Measurements from ENCODE around the gene STARD3. TPM values are rescaled to one million over a fixed set of nuclear protein-coding genes. Genes with fewer than 3 reads are reported as not detected.
A peak's percentile ranks its signal among the peaks of the same experiment; 100 is the strongest.

Gene STARD3
- total RNA-seq, 1 experiment from 2014 or later, result 55.5 TPM

DNA sequence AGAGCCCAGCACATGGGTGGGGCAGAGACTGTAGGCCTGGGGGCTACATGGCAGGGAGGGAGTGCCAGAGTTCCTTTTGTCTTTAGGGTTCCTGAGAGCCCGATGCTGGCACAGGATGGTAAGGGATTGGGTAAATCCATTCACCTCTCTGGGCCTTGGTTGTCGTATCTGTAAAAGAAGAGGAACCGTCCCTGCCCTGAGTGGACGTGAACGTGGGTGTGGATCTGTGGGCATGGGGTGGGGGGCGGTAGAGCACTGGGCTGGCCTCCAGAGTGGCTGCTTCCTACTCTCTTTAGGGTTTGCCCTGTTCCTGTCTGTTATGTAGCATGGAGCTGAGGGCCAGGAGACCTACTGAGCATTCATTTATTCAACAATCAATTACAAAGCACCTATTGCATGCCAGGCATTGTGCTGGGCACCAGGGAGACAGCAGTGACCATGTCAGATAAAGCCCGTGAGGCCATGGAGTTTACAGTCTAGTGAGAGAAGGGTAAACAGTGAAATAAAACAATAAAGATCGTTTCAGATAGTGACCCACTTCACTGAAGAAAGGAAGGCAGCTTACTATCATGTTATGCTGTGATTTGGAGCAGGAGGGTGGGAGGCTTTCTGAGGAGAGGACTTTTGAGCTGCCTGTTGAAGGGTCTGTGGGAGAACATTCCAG, 15.1 kb downstream of the STARD3 start:
- Mint-ChIP-seq H3K4me3 (ENCODE audit: unreplicated experiment) (no peak overlapping the region), H3K27ac (ENCODE audit: unreplicated experiment) (peak overlapping the region; percentile 13), H3K27me3 (ENCODE audit: insufficient read depth, unreplicated experiment) (no peaks in the 10 kb centered on the region), H3K36me3 (ENCODE audit: insufficient read depth, unreplicated experiment) (peaks cover 19% of the 10 kb centered on the region), H3K9me3 (ENCODE audit: unreplicated experiment) (no peaks in the 10 kb centered on the region), H3K4me1 (ENCODE audit: low read depth, unreplicated experiment) (peaks cover 18% of the 10 kb centered on the region)
- POLR2A ChIA-PET, result no interaction called here
- BruUV-seq (replicated peaks), result no TSS peak
- no peak for DNase-seq
- intact Hi-C loops (cut with micrococcal nuclease; ENCODE audit: unreplicated experiment), result no loop called here
- TF ChIP-seq, protein P1, sequence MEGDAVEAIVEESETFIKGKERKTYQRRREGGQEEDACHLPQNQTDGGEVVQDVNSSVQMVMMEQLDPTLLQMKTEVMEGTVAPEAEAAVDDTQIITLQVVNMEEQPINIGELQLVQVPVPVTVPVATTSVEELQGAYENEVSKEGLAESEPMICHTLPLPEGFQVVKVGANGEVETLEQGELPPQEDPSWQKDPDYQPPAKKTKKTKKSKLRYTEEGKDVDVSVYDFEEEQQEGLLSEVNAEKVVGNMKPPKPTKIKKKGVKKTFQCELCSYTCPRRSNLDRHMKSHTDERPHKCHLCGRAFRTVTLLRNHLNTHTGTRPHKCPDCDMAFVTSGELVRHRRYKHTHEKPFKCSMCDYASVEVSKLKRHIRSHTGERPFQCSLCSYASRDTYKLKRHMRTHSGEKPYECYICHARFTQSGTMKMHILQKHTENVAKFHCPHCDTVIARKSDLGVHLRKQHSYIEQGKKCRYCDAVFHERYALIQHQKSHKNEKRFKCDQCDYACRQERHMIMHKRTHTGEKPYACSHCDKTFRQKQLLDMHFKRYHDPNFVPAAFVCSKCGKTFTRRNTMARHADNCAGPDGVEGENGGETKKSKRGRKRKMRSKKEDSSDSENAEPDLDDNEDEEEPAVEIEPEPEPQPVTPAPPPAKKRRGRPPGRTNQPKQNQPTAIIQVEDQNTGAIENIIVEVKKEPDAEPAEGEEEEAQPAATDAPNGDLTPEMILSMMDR (IDR thresholded peaks at IDR 0.05; ENCODE audit: insufficient read depth in 1 of 2, low read depth in 1 of 2, low read length in 1 of 2, severe bottlenecking in 1 of 2, unreplicated experiment in 1 of 2), result no peak
- Histone ChIP-seq H3K4me1 (peaks cover 19% of the 10 kb centered on the region), H3K27me3 (replicated peaks; ENCODE audit: control insufficient read depth, insufficient read depth, low read length) (no peaks in the 10 kb centered on the region), H3K36me3 (ENCODE audit: control insufficient read depth, insufficient read depth, low read length) (peaks cover 2% of the 10 kb centered on the region; the same call in 1 of the 2 replicates), H3K4me3 (ENCODE audit: low read depth, low read length) (no peak overlapping the region), H3K9me3 (no peaks in the 10 kb centered on the region)
- CTCF ChIA-PET, result interaction anchor here (0.7 to 3.6 kb wide), 8 partner anchors 14 to 78 kb away, joined by 3 to 22 read pairs (median 4); partner anchors contain the start of genes STARD3 and TCAP

- CTCF ChIA-PET, result interaction anchor here (0.6 to 3.6 kb wide), 12 partner anchors 13 to 112 kb away, joined by 3 to 22 read pairs (median 4); partner anchors contain the start of genes MIEN1, PNMT, STARD3 and TCAP
- TF ChIP-seq, protein P1 (IDR thresholded peaks at IDR 0.05; ENCODE audit: insufficient read depth in 1 of 2, low read depth in 1 of 2, low read length in 1 of 2, severe bottlenecking in 1 of 2, unreplicated experiment in 1 of 2), result no peak
- H3K27me3 ChIP-seq (replicated peaks; ENCODE audit: control insufficient read depth, insufficient read depth, low read length), result no peaks in the 10 kb centered on the region
- H3K4me1 ChIP-seq, result peaks cover 19% of the 10 kb centered on the region
- intact Hi-C loops (cut with micrococcal nuclease; ENCODE audit: unreplicated experiment), result no loop called here
- Mint-ChIP-seq H3K27ac (ENCODE audit: unreplicated experiment) (peak overlapping the region; percentile 13), H3K4me3 (ENCODE audit: unreplicated experiment) (no peak overlapping the region), H3K27me3 (ENCODE audit: insufficient read depth, unreplicated experiment) (no peaks in the 10 kb centered on the region), H3K9me3 (ENCODE audit: unreplicated experiment) (no peaks in the 10 kb centered on the region), H3K4me1 (ENCODE audit: low read depth, unreplicated experiment) (peaks cover 18% of the 10 kb centered on the region), H3K36me3 (ENCODE audit: insufficient read depth, unreplicated experiment) (peaks cover 19% of the 10 kb centered on the region)
- BruUV-seq (replicated peaks), result no TSS peak
- DNase-seq, result no peak
- H3K9me3 ChIP-seq, result no peaks in the 10 kb centered on the region
- H3K4me3 ChIP-seq (ENCODE audit: low read depth, low read length), result no peak overlapping the region
- H3K36me3 ChIP-seq (ENCODE audit: control insufficient read depth, insufficient read depth, low read length), result peaks cover 2% of the 10 kb centered on the region; the same call in 1 of the 2 replicates
- POLR2A ChIA-PET, result no interaction called here
These were observed 15.8 kb downstream of the STARD3 start for GRCh38 chr17:39652587-39653315.

DNA sequence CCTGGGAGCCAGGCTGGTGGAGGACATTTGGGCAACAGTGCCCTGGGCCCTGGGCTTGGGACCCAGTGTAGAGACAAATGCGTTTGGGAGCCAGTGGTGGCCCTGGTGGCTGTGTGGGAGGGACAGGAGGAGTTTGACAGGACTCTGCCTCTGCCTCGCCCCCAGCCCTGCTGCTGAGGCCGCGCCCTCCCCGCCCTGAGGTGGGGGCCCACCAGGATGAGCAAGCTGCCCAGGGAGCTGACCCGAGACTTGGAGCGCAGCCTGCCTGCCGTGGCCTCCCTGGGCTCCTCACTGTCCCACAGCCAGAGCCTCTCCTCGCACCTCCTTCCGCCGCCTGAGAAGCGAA, 16.3 kb downstream of the STARD3 start:
- intact Hi-C loops (cut with micrococcal nuclease; ENCODE audit: unreplicated experiment), result no loop called here
- Histone ChIP-seq H3K36me3 (ENCODE audit: control insufficient read depth, insufficient read depth, low read length) (peaks cover 2% of the 10 kb centered on the region; the same call in 1 of the 2 replicates), H3K4me1 (peaks cover 19% of the 10 kb centered on the region), H3K27me3 (replicated peaks; ENCODE audit: control insufficient read depth, insufficient read depth, low read length) (no peaks in the 10 kb centered on the region), H3K4me3 (ENCODE audit: low read depth, low read length) (no peak overlapping the region), H3K9me3 (no peaks in the 10 kb centered on the region)
- BruUV-seq (replicated peaks), result no TSS peak
- DNase-seq, result no peak
- Mint-ChIP-seq H3K4me3 (ENCODE audit: unreplicated experiment) (no peak overlapping the region), H3K4me1 (ENCODE audit: low read depth, unreplicated experiment) (peaks cover 18% of the 10 kb centered on the region), H3K27ac (ENCODE audit: unreplicated experiment) (no peak overlapping the region), H3K36me3 (ENCODE audit: insufficient read depth, unreplicated experiment) (peaks cover 19% of the 10 kb centered on the region), H3K27me3 (ENCODE audit: insufficient read depth, unreplicated experiment) (no peaks in the 10 kb centered on the region), H3K9me3 (ENCODE audit: unreplicated experiment) (no peaks in the 10 kb centered on the region)
- ChIA-PET POLR2A (no interaction called here), CTCF (interaction anchor here (0.6 to 3.6 kb wide), 10 partner anchors 10 to 113 kb away, joined by 3 to 22 read pairs (median 5); partner anchors contain the start of genes MIEN1, PNMT, STARD3 and TCAP)
- TF ChIP-seq, protein P1 (IDR thresholded peaks at IDR 0.05; ENCODE audit: insufficient read depth in 1 of 2, low read depth in 1 of 2, low read length in 1 of 2, severe bottlenecking in 1 of 2, unreplicated experiment in 1 of 2), result no peak

Data from Caco-2 (cell line).